Glutamatergic neuron (in vitro differentiated cells): ENCODE measurements around the gene CALR. TPM values are rescaled to one million over a fixed set of nuclear protein-coding genes. Genes with fewer than 3 reads are reported as not detected.

Experiments used
- DNase-seq: peaks from one replicate; pipeline ENCODE4 v3.0.0; 2022
- H3K27ac Mint-ChIP-seq: one replicate; pipeline ENCODE4 v1.8.0; 2020; ENCODE audit warnings: mild to moderate bottlenecking, mixed read lengths, inconsistent platforms; ENCODE audit not compliant: unreplicated experiment
- H3K27me3 Mint-ChIP-seq: one replicate; pipeline ENCODE4 v1.8.0; 2020; ENCODE audit warnings: mild to moderate bottlenecking, moderate library complexity, mixed read lengths, inconsistent platforms; ENCODE audit not compliant: unreplicated experiment
- H3K36me3 Mint-ChIP-seq: one replicate; pipeline ENCODE4 v1.8.0; 2020; ENCODE audit warnings: mild to moderate bottlenecking, mixed read lengths, inconsistent platforms; ENCODE audit not compliant: unreplicated experiment
- H3K4me1 Mint-ChIP-seq: one replicate; pipeline ENCODE4 v1.8.0; 2020; ENCODE audit warnings: mild to moderate bottlenecking, low read depth, mixed read lengths, inconsistent platforms; ENCODE audit not compliant: unreplicated experiment
- H3K4me3 Mint-ChIP-seq: one replicate; pipeline ENCODE4 v1.8.0; 2020; ENCODE audit warnings: mild to moderate bottlenecking, mixed read lengths, inconsistent platforms; ENCODE audit not compliant: unreplicated experiment
- H3K9me3 Mint-ChIP-seq: one replicate; pipeline ENCODE4 v1.8.0; 2020; ENCODE audit warnings: mild to moderate bottlenecking, moderate library complexity, mixed read lengths, inconsistent platforms; ENCODE audit not compliant: unreplicated experiment
- total RNA-seq: library from RNA; stranded (reverse); fragmentation: NEBNext Ultra II Directional; extraction: Animal tissue kit (Norgen Biotek cat#: 25700); gene quantifications from one replicate; pipeline ENCODE4 v1.2.1, GENCODE V29; 2021; ENCODE audit not compliant: unreplicated experiment
- TF ChIP-seq, protein P1 (sequence below): fragments of 200-600 bp; sonication (generic); IDR thresholded peaks from one replicate; pipeline ENCODE4 v1.5.0; 2021; ENCODE audit not compliant: partially characterized antibody, unreplicated experiment

Gene CALR
- total RNA-seq, 1 donor from 2014 or later = 543 TPM

DNA sequence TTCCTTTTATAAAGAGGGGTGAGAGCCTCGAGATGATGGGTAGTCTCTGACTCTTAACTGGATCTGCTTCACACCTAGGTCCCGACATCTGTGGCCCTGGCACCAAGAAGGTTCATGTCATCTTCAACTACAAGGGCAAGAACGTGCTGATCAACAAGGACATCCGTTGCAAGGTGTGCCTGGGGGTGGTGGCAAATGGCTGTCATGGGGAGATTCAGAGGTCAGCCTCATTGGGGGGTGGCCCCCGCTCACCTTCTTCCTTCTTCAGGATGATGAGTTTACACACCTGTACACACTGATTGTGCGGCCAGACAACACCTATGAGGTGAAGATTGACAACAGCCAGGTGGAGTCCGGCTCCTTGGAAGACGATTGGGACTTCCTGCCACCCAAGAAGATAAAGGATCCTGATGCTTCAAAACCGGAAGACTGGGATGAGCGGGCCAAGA, 1.6 kb downstream of the CALR start:
- TF ChIP-seq, protein P1, sequence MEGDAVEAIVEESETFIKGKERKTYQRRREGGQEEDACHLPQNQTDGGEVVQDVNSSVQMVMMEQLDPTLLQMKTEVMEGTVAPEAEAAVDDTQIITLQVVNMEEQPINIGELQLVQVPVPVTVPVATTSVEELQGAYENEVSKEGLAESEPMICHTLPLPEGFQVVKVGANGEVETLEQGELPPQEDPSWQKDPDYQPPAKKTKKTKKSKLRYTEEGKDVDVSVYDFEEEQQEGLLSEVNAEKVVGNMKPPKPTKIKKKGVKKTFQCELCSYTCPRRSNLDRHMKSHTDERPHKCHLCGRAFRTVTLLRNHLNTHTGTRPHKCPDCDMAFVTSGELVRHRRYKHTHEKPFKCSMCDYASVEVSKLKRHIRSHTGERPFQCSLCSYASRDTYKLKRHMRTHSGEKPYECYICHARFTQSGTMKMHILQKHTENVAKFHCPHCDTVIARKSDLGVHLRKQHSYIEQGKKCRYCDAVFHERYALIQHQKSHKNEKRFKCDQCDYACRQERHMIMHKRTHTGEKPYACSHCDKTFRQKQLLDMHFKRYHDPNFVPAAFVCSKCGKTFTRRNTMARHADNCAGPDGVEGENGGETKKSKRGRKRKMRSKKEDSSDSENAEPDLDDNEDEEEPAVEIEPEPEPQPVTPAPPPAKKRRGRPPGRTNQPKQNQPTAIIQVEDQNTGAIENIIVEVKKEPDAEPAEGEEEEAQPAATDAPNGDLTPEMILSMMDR = no peak
- no peaks in the 10 kb centered on the region for H3K36me3 Mint-ChIP-seq
- H3K27me3 Mint-ChIP-seq = peaks cover 20% of the 10 kb centered on the region
- H3K27ac Mint-ChIP-seq = peak overlapping the region; percentile 97
- DNase-seq = no peak
- peaks cover 14% of the 10 kb centered on the region for H3K4me1 Mint-ChIP-seq
- H3K4me3 Mint-ChIP-seq = peak overlapping the region; percentile 98
- peaks cover 5% of the 10 kb centered on the region for H3K9me3 Mint-ChIP-seq

DNA sequence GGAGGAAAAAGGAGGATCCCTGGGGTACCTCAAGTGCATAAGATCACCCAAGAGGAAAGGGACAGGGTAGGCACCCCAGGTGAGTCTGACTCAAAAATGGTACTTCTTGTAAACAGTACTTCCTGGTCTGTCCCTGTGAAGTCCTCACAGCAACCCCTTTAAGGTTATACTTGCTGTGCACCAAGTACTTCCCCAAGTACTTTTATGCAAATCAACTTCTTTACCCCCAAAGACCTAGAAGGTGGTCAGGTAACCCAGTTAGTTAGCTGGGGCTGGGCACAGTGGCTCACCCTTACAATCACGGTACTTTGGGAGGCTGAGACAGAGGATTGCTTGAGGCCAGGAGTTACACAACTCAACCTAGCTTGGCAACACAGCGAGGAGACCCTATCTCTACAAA, 2.5 kb downstream of the CALR start:
- no peak overlapping the region for H3K27ac Mint-ChIP-seq
- H3K36me3 Mint-ChIP-seq = no peaks in the 10 kb centered on the region

DNA sequence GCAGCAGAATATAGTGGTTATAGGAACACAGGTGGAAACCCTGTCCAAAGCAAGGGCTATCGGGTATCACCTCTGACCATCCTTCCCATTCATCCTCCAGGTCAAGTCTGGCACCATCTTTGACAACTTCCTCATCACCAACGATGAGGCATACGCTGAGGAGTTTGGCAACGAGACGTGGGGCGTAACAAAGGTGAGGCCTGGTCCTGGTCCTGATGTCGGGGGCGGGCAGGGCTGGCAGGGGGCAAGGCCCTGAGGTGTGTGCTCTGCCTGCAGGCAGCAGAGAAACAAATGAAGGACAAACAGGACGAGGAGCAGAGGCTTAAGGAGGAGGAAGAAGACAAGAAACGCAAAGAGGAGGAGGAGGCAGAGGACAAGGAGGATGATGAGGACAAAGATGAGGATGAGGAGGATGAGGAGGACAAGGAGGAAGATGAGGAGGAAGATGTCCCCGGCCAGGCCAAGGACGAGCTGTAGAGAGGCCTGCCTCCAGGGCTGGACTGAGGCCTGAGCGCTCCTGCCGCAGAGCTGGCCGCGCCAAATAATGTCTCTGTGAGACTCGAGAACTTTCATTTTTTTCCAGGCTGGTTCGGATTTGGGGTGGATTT, 5.1 kb downstream of the CALR start:
- peaks cover 22% of the 10 kb centered on the region for H3K4me1 Mint-ChIP-seq
- peaks cover 18% of the 10 kb centered on the region for H3K9me3 Mint-ChIP-seq
- no peak for DNase-seq
- no peaks in the 10 kb centered on the region for H3K36me3 Mint-ChIP-seq
- TF ChIP-seq, protein P1 = no peak
- peak overlapping the region; percentile 12 for H3K4me3 Mint-ChIP-seq
- peak overlapping the region; percentile 73 for H3K27ac Mint-ChIP-seq
- H3K27me3 Mint-ChIP-seq = peaks cover 22% of the 10 kb centered on the region

More for the DNA sequence above, 2.5 kb downstream of the CALR start:
- H3K9me3 Mint-ChIP-seq = peaks cover 11% of the 10 kb centered on the region
- no peak overlapping the region for H3K4me3 Mint-ChIP-seq
- TF ChIP-seq, protein P1 = no peak
- peaks cover 14% of the 10 kb centered on the region for H3K4me1 Mint-ChIP-seq
- peaks cover 26% of the 10 kb centered on the region for H3K27me3 Mint-ChIP-seq
- DNase-seq = no peak

GRCh38 chr19:12944104-12944674, 5.8 kb downstream of the CALR start:
- Mint-ChIP-seq H3K27ac (peak overlapping the region; percentile 38), H3K27me3 (peaks cover 19% of the 10 kb centered on the region), H3K36me3 (no peaks in the 10 kb centered on the region), H3K4me3 (no peak overlapping the region), H3K4me1 (peaks cover 22% of the 10 kb centered on the region), H3K9me3 (peaks cover 16% of the 10 kb centered on the region)
- DNase-seq = no peak
- TF ChIP-seq, protein P1 = no peak

DNA sequence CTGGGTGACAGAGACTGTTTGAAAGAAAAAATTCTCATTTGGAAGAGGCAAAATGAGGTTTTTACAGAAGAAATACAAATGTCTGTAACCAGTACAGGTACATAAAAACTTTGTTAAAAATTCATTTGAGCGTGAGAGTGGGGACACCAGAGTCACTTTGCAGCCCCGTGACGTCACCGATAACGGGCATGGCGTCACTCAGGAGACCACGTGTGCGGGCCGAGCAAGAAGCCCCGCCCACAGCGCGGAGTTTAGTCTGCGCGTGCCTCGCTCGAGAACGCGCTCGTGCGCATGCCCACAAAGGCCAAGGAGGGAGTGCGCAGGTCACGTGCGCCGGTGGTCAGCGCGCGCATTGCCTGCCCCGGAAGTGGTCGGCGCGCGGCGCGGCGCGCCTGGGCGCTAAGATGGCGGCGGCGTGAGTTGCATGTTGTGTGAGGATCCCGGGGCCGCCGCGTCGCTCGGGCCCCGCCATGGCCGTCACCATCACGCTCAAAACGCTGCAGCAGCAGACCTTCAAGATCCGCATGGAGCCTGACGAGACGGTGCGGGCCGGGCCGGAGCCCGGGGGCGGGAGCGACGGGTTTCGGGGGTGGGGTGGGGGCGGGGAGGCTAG, 7.2 kb downstream of the CALR start, which contains the start of gene RAD23A:
Gene RAD23A, plus strand, starts transcription at position 384 of the 613 bp plus-strand sequence. Its CDS starts 87 bp downstream, at position 471.
- H3K9me3 Mint-ChIP-seq = peaks cover 19% of the 10 kb centered on the region
- peaks cover 14% of the 10 kb centered on the region for H3K27me3 Mint-ChIP-seq
- H3K36me3 Mint-ChIP-seq = no peaks in the 10 kb centered on the region
- peaks cover 12% of the 10 kb centered on the region for H3K4me1 Mint-ChIP-seq
- peak; percentile 100 for DNase-seq
- TF ChIP-seq, protein P1 = no peak
- peak within 1 kb of the TSS; percentile 84 for H3K27ac Mint-ChIP-seq
- peak within 1 kb of the TSS; percentile 92 for H3K4me3 Mint-ChIP-seq
